ENCODE data around the gene RPL23. TPM values are rescaled to one million over a fixed set of nuclear protein-coding genes. Genes with fewer than 3 reads are reported as not detected.

RPL23 gene
- polyA plus RNA-seq, 1 donor from 2014 or later = 1,385 TPM

DNA sequence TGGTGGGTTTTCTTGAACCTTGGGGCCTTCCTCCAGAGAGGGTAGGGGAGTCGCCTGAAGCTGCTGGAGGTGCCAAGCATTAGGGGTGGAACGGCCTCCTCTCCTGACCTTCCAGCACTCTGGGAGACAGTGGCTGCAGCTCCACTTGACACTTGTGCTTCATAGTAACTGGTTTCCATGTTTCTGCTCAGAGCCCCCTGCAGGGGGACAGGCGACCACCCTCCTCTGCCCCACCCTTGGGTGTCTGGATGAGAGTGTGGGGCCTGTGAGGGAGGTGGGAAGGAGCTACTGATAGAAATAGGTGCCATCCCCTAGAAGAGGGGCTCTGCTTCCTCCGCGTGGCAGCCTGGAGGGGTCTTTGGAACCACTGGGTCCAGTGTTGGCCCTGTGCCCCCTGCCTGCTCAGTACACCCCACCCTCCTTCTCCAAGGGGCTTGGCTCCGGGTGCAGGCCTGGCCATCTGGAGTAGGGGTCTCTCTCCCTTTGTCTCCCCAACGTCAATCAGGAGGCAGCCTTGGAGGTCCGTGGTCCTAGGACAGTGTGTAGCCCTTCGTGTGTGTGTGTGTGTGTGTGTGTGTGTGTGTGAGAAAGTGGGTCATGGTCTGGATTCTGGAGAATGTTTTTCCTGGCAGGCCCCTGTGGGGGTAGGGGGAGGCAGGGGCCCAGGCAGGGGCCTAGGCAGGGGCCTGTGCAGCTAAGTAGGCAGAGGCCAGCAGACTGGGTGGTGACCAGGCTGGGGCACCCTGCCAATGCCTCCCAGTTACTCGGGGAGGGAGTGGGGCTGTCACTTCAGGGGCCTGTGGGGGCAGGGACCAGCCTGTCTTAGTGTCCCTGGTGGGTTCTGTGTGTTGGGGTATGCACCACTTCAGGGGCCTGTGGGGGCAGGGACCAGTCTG is 21.2 kb upstream of the RPL23 start:
- Mint-ChIP-seq H3K27me3 (no peaks in the 10 kb centered on the region), H3K4me1 (peaks cover 42 to 59% (median 47%) of the 10 kb centered on the region in 3 donors), H3K27ac (peak overlapping the region; percentile 33 to 82 (median 48)), H3K4me3 (peak overlapping the region in 2 of 4 donors; percentile 67 to 83), H3K9me3 (no peaks in the 10 kb centered on the region), H3K36me3 (peaks cover 3% of the 10 kb centered on the region)

- Mint-ChIP-seq H3K27ac (peak overlapping the region; percentile 33 to 100 (median 99)), H3K4me3 (peak overlapping the region in 3 of 4 donors; percentile 51 to 99 (median 73)), H3K9me3 (no peaks in the 10 kb centered on the region), H3K27me3 (no peaks in the 10 kb centered on the region), H3K36me3 (peaks cover 3% of the 10 kb centered on the region), H3K4me1 (peaks cover 42 to 57% (median 49%) of the 10 kb centered on the region in 3 donors)
These were observed 20.3 kb upstream of the RPL23 start for GRCh38 chr17:38873640-38874380.

GRCh38 chr17:38872671-38873385 is 19.3 kb upstream of the RPL23 start:
- peaks cover 38 to 57% (median 49%) of the 10 kb centered on the region in 3 donors for H3K4me1 Mint-ChIP-seq
- H3K27ac Mint-ChIP-seq = peak overlapping the region; percentile 90 to 100 (median 99)
- peaks cover 3% of the 10 kb centered on the region for H3K36me3 Mint-ChIP-seq
- H3K9me3 Mint-ChIP-seq = no peaks in the 10 kb centered on the region
- no peaks in the 10 kb centered on the region for H3K27me3 Mint-ChIP-seq
- peak overlapping the region in 3 of 4 donors; percentile 75 to 99 (median 92) for H3K4me3 Mint-ChIP-seq

DNA sequence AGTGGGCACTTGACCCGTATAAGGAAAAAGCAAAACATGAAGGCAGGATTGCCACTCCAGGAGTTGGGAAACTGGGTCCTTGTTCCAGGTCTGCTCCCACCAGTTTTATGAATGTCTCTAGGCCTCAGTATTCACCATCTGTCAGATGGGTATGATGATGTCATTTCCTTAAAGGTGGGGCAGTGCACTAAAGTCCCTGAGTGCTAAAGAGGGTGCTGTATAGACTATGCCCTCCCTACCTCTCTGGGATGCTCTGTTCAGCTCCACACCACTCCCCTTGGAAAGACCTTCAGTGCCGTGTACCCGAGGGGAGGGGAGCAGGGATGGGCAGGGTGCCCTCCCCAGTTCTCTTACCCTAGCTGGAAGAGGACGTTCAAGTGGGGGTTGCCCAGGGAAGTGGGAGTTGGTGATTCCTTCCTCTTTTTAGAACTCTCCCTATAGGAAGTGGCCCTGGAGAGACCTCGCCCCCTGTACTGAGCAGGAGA is 18.5 kb upstream of the RPL23 start:
- H3K27me3 Mint-ChIP-seq = no peaks in the 10 kb centered on the region
- H3K4me3 Mint-ChIP-seq = peak overlapping the region; percentile 92 to 99 (median 98)
- H3K36me3 Mint-ChIP-seq = peaks cover 4% of the 10 kb centered on the region
- no peaks in the 10 kb centered on the region for H3K9me3 Mint-ChIP-seq
- peaks cover 40 to 58% (median 49%) of the 10 kb centered on the region in 3 donors for H3K4me1 Mint-ChIP-seq
- H3K27ac Mint-ChIP-seq = peak overlapping the region; percentile 90 to 100 (median 99)

DNA sequence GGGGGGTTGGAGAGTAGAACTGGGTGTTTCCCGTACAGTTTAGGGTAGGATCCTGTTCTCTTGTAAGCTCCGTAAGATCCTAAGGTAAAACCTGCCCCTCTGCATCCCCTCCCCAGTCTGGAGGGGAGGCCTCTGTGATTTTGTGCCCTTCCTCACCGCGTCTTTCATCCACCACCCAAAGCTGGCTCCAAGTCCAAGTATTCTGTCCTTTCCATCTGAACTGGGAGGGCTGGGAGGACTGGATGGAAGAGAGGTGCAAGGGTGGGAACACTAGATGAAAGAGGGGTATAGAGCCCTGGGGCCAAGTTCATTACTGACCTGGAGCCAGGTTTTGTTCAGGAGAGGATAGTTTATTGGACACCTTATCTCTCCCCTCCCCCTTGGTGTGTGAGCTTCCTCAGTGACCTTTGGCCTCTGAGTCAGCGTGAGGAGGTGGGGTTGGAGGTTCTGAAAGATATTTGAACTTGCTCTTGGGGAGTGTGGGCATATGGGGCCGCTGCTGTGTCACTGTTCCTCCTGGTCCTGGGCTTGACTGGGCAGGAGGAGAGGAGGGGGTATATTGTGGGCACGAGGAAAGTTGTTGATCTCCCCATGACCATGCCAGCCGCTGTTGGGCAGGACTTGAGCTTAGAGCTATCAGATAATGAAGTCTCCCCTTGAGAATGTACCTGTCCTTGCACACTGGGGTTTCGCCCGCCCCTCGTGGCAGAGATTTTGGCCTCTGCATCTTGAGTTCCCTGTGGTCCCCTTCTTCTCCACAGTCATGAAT is 17.9 kb upstream of the RPL23 start:
- peak overlapping the region; percentile 92 to 99 (median 98) for H3K4me3 Mint-ChIP-seq
- H3K9me3 Mint-ChIP-seq = no peaks in the 10 kb centered on the region

GRCh38 chr17:38870259-38871165 is 17.0 kb upstream of the RPL23 start:
- Mint-ChIP-seq H3K4me3 (peak overlapping the region; percentile 97 to 99 (median 98)), H3K9me3 (no peaks in the 10 kb centered on the region), H3K36me3 (peaks cover 5% of the 10 kb centered on the region), H3K27me3 (no peaks in the 10 kb centered on the region), H3K4me1 (peaks cover 38 to 54% (median 45%) of the 10 kb centered on the region in 3 donors), H3K27ac (peak overlapping the region; percentile 96 to 100 (median 99))

More for the DNA sequence above, 17.9 kb upstream of the RPL23 start:
- H3K36me3 Mint-ChIP-seq = peaks cover 4% of the 10 kb centered on the region
- H3K4me1 Mint-ChIP-seq = peaks cover 40 to 52% (median 47%) of the 10 kb centered on the region in 3 donors
- no peaks in the 10 kb centered on the region for H3K27me3 Mint-ChIP-seq
- H3K27ac Mint-ChIP-seq = peak overlapping the region; percentile 90 to 100 (median 99)

GRCh38 chr17:38869526-38870258 is 16.2 kb upstream of the RPL23 start, which contains the start of gene LASP1:
Gene LASP1, plus strand, starts transcription at chr17:38870058. Its CDS starts 132 bp downstream, at chr17:38870190.
- Mint-ChIP-seq H3K4me3 (peak within 1 kb of the TSS; percentile 97 to 99 (median 98)), H3K4me1 (peaks cover 33 to 49% (median 43%) of the 10 kb centered on the region in 3 donors), H3K27me3 (no peaks in the 10 kb centered on the region), H3K27ac (peak within 1 kb of the TSS; percentile 99 to 100 (median 100)), H3K36me3 (peaks cover 6% of the 10 kb centered on the region), H3K9me3 (no peaks in the 10 kb centered on the region)

DNA sequence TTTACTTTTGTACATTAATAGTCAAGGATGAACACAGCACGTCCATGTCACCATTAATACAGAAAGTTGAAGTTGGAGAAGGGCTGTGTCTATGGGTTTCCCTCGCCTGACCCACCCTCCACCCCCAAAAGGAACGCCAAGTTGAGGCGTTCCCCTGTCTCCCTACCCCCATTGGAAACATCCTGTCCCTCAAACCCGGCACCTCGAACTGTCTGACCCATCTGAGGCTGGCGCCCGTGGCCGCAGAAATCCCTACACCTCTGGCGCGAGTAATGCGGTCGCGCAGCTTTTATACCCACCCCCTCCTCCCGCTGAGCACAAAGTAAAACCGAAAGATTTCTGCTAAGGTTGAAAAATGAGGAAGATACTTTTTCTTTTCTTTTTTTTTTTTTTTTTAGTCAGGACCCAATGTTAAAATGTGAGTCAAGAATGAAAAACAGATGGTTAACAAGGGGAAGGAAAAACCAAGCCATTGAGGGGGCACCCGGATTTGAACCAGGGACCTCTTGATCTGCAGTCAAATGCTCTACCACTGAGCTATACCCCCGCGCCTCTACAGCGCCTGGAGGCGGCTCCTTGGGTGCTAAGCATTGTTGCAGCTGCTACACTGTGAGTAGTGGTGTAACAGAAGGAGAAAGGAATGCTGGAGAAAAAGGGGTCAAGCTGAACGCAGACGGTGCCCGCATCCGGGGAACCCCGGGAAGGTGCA is 15.4 kb upstream of the RPL23 start:
- H3K4me3 Mint-ChIP-seq = peak overlapping the region; percentile 97 to 99 (median 98)
- H3K27ac Mint-ChIP-seq = peak overlapping the region; percentile 99 to 100 (median 100)
- no peaks in the 10 kb centered on the region for H3K9me3 Mint-ChIP-seq
- peaks cover 6% of the 10 kb centered on the region for H3K36me3 Mint-ChIP-seq
- peaks cover 30 to 46% (median 43%) of the 10 kb centered on the region in 3 donors for H3K4me1 Mint-ChIP-seq
- no peaks in the 10 kb centered on the region for H3K27me3 Mint-ChIP-seq

DNA sequence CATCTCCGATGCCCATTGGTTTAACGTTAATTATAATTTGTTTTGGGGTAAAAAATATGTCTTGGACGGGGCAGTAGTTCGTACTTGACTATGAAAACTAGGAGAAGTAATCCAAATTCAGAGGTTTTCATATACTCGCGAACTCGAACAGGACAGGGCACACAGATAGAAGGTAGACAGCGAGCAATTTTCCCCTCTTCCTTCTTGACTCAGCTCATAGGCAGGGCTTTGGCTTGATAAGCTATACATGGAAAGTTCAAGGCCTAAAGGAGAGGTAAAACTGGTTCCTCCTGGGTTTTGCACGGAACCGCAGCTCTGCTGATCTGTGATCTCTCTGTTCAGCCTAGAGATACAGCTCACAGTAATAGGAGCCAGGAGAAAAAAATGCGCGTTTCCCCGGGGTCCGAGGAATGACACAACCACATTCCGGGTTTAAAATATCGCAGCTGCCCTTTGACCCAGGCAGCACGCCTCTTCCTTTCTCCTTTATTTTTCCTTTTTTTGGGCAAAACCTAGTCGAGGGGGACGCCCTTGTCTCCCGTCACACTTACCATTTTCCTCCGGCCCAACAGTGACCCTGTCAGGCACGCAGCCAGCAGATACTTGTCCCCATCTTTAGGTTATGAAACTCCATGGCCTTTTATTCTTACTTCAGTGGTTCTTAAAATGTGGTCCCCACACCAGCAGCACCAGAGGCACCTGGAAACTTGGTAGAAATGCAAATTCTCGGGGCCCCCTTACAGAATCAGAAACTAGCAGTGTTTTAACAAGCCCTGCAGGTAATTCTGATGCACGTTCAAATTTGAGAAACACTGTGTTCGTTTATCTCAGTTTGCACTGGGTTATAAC is 14.7 kb upstream of the RPL23 start:
- Mint-ChIP-seq H3K27me3 (no peaks in the 10 kb centered on the region), H3K27ac (peak overlapping the region; percentile 99 to 100 (median 100)), H3K36me3 (peaks cover 6% of the 10 kb centered on the region), H3K9me3 (no peaks in the 10 kb centered on the region), H3K4me1 (peaks cover 33 to 44% (median 43%) of the 10 kb centered on the region in 3 donors), H3K4me3 (peak overlapping the region; percentile 97 to 99 (median 98))

DNA sequence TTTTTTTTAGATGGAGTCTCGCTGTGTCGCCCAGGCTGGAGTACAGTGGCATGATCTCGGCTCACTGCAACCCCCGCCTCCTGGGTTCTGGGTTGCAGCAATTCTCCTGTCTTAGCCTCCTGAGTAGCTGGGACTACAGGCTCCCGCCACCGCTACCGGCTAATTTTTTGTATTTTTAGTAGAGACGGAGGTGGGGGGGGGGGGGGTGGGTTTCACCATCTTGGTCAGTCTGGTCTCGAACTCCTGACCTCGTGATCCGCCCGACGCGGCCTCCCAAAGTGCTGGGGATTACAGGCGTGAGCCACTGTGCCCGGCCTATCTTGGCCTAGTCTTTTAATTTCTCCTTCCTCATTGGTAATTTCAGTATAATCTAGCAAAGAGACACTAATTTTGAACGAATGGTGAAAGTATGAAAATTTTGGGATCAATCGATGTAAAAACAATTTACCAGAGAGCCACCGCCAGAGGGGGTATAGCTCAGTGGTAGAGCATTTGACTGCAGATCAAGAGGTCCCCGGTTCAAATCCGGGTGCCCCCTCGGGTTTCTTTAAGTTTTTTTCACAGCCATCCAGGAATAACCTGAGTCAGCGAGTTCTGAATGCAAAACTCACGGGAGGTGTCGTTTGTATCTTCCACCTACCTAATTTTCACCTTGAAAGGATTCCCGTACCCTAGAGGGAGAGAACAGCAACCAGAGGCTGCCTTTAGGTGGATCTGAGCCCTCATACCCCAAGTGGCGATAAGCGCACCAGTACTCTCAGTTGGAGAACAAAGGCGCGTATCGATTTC is 13.9 kb upstream of the RPL23 start:
- Mint-ChIP-seq H3K27me3 (no peaks in the 10 kb centered on the region), H3K4me3 (peak overlapping the region; percentile 97 to 99 (median 98)), H3K9me3 (no peaks in the 10 kb centered on the region), H3K4me1 (peaks cover 31 to 45% (median 42%) of the 10 kb centered on the region in 3 donors), H3K36me3 (peaks cover 3% of the 10 kb centered on the region), H3K27ac (peak overlapping the region; percentile 99 to 100 (median 100))

Data from IgD-negative memory B cell (primary cell).